ENCODE data around the gene CHAT. TPM values are rescaled to one million over a fixed set of nuclear protein-coding genes. Genes with fewer than 3 reads are reported as not detected.

Gene CHAT
- total and polyA plus RNA-seq, 2 donors (not counting 3 experiments of a cell fraction or from before 2014, with no cell fraction given) = not detected

DNA sequence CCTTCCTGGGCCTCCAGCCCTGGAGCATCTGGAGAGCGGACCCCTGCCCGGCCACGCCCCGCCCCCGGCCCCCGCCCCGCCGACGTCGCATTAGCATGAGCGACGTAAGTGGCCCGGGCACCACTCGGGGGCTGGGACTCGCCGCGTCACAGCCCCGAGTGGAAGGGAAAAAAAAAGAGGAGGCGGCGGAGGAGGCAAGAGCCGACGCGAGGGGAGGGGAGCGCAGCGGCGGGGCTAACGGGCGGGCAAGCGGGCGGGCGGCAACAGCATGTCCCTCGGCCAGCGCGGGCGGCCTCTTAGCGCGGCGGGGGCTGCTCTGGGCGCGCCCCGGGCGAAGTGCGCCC is 3.8 kb upstream of the CHAT start, which contains the start of gene SLC18A3:
Gene SLC18A3 (plus strand): TSS at position 197 of the 344 bp plus-strand sequence. CDS start 431 bp downstream, outside the sequence.
- intact Hi-C loops (cut with micrococcal nuclease) = no loop called here
- Histone ChIP-seq H2AFZ (ENCODE audit: low read depth, low read length) (no peak within 1 kb of the TSS), H3K9me1 (replicated peaks; ENCODE audit: control insufficient read depth, extremely low read depth, insufficient read depth, low read length) (no peaks in the 10 kb centered on the region), H3K27ac (ENCODE audit: insufficient read depth, low read depth, low read length) (no peak within 1 kb of the TSS), H4K20me1 (replicated peaks; ENCODE audit: control insufficient read depth, extremely low read depth, insufficient read depth, low read length) (no peaks in the 10 kb centered on the region), H3K4me2 (ENCODE audit: insufficient read depth, low read length) (no peak within 1 kb of the TSS), H3K9me3 (replicated peaks; ENCODE audit: control insufficient read depth, insufficient read depth, low read length) (no peaks in the 10 kb centered on the region), H3K4me1 (ENCODE audit: control insufficient read depth, extremely low read depth, insufficient read depth, low read length) (no peaks in the 10 kb centered on the region), H3K4me3 (replicated peaks in 1 of 3; ENCODE audit: insufficient read depth in 1 of 3, low read depth in 1 of 3, low read length in 3 of 3) (no peak within 1 kb of the TSS), H3K36me3 (ENCODE audit: control insufficient read depth in 2 of 2, extremely low read depth in 1 of 2, insufficient read depth in 2 of 2, low read length in 2 of 2) (no peaks in the 10 kb centered on the region), H3K9ac (replicated peaks; ENCODE audit: extremely low read depth, insufficient read depth, low read length) (no peak within 1 kb of the TSS), H3K27me3 (ENCODE audit: control insufficient read depth in 2 of 2, insufficient read depth in 2 of 2, low read length in 2 of 2) (peaks cover 68 to 75% of the 10 kb centered on the region in 2 experiments), H3K79me2 (ENCODE audit: control insufficient read depth, insufficient read depth, low read length) (no peaks in the 10 kb centered on the region)
- dilution Hi-C loops (cut with MboI; ENCODE audit: extremely low pct_ligation_motif_present, low sequenced_read_pairs) = no loop called here
- DNase-seq (ENCODE audit: low read depth, low spot score) = no peak
- no TSS peak for BruUV-seq (replicated peaks)
- TF ChIP-seq POLR2A (IDR thresholded peaks at IDR 0.05; ENCODE audit: low read depth, low read length) (no peak), GATA2 (IDR thresholded peaks at IDR 0.05; ENCODE audit: insufficient read depth, insufficient read length, low read depth, low read length) (no peak), POLR2AphosphoS5 (IDR thresholded peaks at IDR 0.05; ENCODE audit: insufficient read depth, low read depth, low read length) (no peak), MYC (IDR thresholded peaks at IDR 0.05; ENCODE audit: low read depth, low read length) (no peak), MAX (IDR thresholded peaks at IDR 0.05; ENCODE audit: insufficient read depth, insufficient read length) (no peak), FOS (IDR thresholded peaks at IDR 0.05; ENCODE audit: borderline replicate concordance, insufficient read depth, low read length) (no peak), EZH2 (IDR thresholded peaks at IDR 0.05; ENCODE audit: borderline replicate concordance, low read depth, low read length, severe bottlenecking) (no peak), JUN (IDR thresholded peaks at IDR 0.05; ENCODE audit: borderline replicate concordance, insufficient read depth, insufficient read length, low read depth) (no peak)
- TF ChIP-seq, protein P1, sequence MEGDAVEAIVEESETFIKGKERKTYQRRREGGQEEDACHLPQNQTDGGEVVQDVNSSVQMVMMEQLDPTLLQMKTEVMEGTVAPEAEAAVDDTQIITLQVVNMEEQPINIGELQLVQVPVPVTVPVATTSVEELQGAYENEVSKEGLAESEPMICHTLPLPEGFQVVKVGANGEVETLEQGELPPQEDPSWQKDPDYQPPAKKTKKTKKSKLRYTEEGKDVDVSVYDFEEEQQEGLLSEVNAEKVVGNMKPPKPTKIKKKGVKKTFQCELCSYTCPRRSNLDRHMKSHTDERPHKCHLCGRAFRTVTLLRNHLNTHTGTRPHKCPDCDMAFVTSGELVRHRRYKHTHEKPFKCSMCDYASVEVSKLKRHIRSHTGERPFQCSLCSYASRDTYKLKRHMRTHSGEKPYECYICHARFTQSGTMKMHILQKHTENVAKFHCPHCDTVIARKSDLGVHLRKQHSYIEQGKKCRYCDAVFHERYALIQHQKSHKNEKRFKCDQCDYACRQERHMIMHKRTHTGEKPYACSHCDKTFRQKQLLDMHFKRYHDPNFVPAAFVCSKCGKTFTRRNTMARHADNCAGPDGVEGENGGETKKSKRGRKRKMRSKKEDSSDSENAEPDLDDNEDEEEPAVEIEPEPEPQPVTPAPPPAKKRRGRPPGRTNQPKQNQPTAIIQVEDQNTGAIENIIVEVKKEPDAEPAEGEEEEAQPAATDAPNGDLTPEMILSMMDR (IDR thresholded peaks at IDR 0.05; ENCODE audit: extremely low read depth in 1 of 2, insufficient read depth in 1 of 2, low read depth in 1 of 2, low read length in 2 of 2) = no peak
- FAIRE-seq = no peak
- ChIA-PET POLR2A (no interaction called here), CTCF (interaction anchor here (2.1 kb wide), 1 partner anchor 17 kb away, joined by 8 read pairs; no protein-coding TSS in a partner anchor)
